Mesenchymal stem cell (in vitro differentiated cells and primary cell): ENCODE measurements around the gene OGFOD3.
A peak's percentile ranks its signal among the peaks of the same experiment; 100 is the strongest.

Source experiments
- DNase-seq: peaks from one replicate; pipeline ENCODE4 v3.0.0-alpha.2; 2013
- H2AFZ ChIP-seq: one replicate; pipeline ENCODE4 v1.6.1; 2013; ENCODE audit warnings: low read depth, mild to moderate bottlenecking, control low read depth, inconsistent platforms, low read length, moderate library complexity
- H2AK5ac ChIP-seq: 2 replicates; pipeline ENCODE4 v1.6.1; 2013; ENCODE audit warnings: low read length, moderate library complexity, mild to moderate bottlenecking, inconsistent platforms; ENCODE audit not compliant: severe bottlenecking
- H2BK120ac ChIP-seq: one replicate; pipeline ENCODE4 v1.6.1; 2013; ENCODE audit warnings: low read depth, mild to moderate bottlenecking, inconsistent platforms, low read length, moderate library complexity
- H2BK12ac ChIP-seq, 2 experiments: one replicate each; pipeline ENCODE4 v1.6.1; 2013; ENCODE audit warnings: inconsistent platforms in 2 of 2, low read length in 2 of 2, mild to moderate bottlenecking in 2 of 2, moderate library complexity in 2 of 2, control low read depth in 1 of 2
- H2BK15ac ChIP-seq: one replicate; pipeline ENCODE4 v1.6.1; 2013; ENCODE audit warnings: mild to moderate bottlenecking, low read depth, inconsistent platforms; ENCODE audit not compliant: poor library complexity, severe bottlenecking
- H2BK5ac ChIP-seq: 2 replicates; pipeline ENCODE4 v1.6.1; 2013; ENCODE audit warnings: low read depth, mild to moderate bottlenecking, low read length, control low read depth, inconsistent platforms; ENCODE audit not compliant: poor library complexity, severe bottlenecking
- H3K14ac ChIP-seq, 2 experiments: one replicate each; pipeline ENCODE4 v1.6.1; 2013; ENCODE audit warnings: inconsistent platforms in 2 of 2, low read length in 2 of 2, control low read depth in 1 of 2, mild to moderate bottlenecking in 1 of 2, moderate library complexity in 1 of 2
- H3K18ac ChIP-seq, 2 experiments: one replicate each; pipeline ENCODE4 v1.6.1; 2013; ENCODE audit warnings: inconsistent platforms in 2 of 2, low read length in 2 of 2, control low read depth in 1 of 2, low read depth in 1 of 2, mild to moderate bottlenecking in 1 of 2
- H3K23ac ChIP-seq, 2 experiments: one replicate each; pipeline ENCODE4 v1.6.1; 2013; ENCODE audit warnings: inconsistent platforms in 2 of 2, low read length in 2 of 2, mild to moderate bottlenecking in 2 of 2, moderate library complexity in 2 of 2, control low read depth in 1 of 2
- H3K27ac ChIP-seq: 2 replicates; pipeline ENCODE4 v1.5.1; 2013; ENCODE audit warnings: mild to moderate bottlenecking, moderate library complexity, low read length, control low read depth, inconsistent platforms; ENCODE audit not compliant: poor library complexity, severe bottlenecking
- H3K27me3 ChIP-seq, 2 experiments: 2 replicates each; pipeline versions ENCODE4 v1.6.1 to v1.7.0; 2013; ENCODE audit warnings: low read length in 2 of 2, mild to moderate bottlenecking in 2 of 2, moderate library complexity in 2 of 2, control low read depth in 1 of 2, inconsistent platforms in 1 of 2; ENCODE audit not compliant: control insufficient read depth in 1 of 2, insufficient read depth in 1 of 2
- H3K36me3 ChIP-seq, 2 experiments: 2 replicates each; pipeline versions ENCODE4 v1.6.1 to v1.7.0; 2013; ENCODE audit warnings: low read length in 2 of 2, control low read depth in 1 of 2, inconsistent platforms in 1 of 2, low read depth in 1 of 2, mild to moderate bottlenecking in 1 of 2; ENCODE audit not compliant: insufficient read depth in 2 of 2, control insufficient read depth in 1 of 2
- H3K4ac ChIP-seq, 2 experiments: one replicate each; pipeline ENCODE4 v1.6.1; 2013; ENCODE audit warnings: inconsistent platforms in 2 of 2, low read length in 2 of 2, mild to moderate bottlenecking in 2 of 2, moderate library complexity in 2 of 2, control low read depth in 1 of 2, low read depth in 1 of 2
- H3K4me1 ChIP-seq: 2 replicates; pipeline ENCODE4 v1.6.1; 2013; ENCODE audit warnings: low read depth, low read length, control low read depth; ENCODE audit not compliant: control insufficient read depth, insufficient read depth
- H3K4me2 ChIP-seq: 2 replicates; pipeline ENCODE4 v1.6.1; 2013; ENCODE audit warnings: low read length, mild to moderate bottlenecking, inconsistent platforms; ENCODE audit not compliant: poor library complexity, severe bottlenecking
- H3K4me3 ChIP-seq, 2 experiments: 2 replicates each; pipeline versions ENCODE4 v1.5.1 to v1.7.0; 2013; ENCODE audit warnings: low read length in 2 of 2, mild to moderate bottlenecking in 2 of 2, control low read depth in 1 of 2, low read depth in 1 of 2; ENCODE audit not compliant: insufficient read depth in 1 of 2
- H3K79me1 ChIP-seq: replicated peaks from 2 replicates; pipeline ENCODE4 v1.6.1; 2013; ENCODE audit warnings: mild to moderate bottlenecking, control low read depth, low read length, inconsistent platforms; ENCODE audit not compliant: poor library complexity, severe bottlenecking
- H3K9ac ChIP-seq: 2 replicates; pipeline ENCODE4 v1.7.0; 2013; ENCODE audit warnings: mild to moderate bottlenecking, low read length, moderate library complexity
- H3K9me3 ChIP-seq: 2 replicates; pipeline ENCODE4 v1.7.0; 2013; ENCODE audit warnings: mild to moderate bottlenecking, low read length; ENCODE audit not compliant: control insufficient read depth
- H4K8ac ChIP-seq: one replicate; pipeline ENCODE4 v1.6.1; 2013; ENCODE audit warnings: inconsistent platforms, mild to moderate bottlenecking, low read length, moderate library complexity
- H4K91ac ChIP-seq: one replicate; pipeline ENCODE4 v1.6.1; 2013; ENCODE audit warnings: mild to moderate bottlenecking, low read length, inconsistent platforms
- WGBS: methylation state at CpG from one replicate; pipeline ENCODE4 v1.1.7; 2013; ENCODE audit warnings: mixed read lengths; 5-methylcytosine and 5-hydroxymethylcytosine counted together

The OGFOD3 gene

GRCh38 chr17:82388223-82388921 is 30.0 kb downstream of the OGFOD3 start:
- H3K79me1 ChIP-seq: no peaks in the 10 kb centered on the region
- H3K27me3 ChIP-seq: peaks cover 20 to 32% of the 10 kb centered on the region in 2 experiments
- no peaks in the 10 kb centered on the region for H3K9me3 ChIP-seq
- no peak overlapping the region for H3K27ac ChIP-seq
- H2AK5ac ChIP-seq: no peak overlapping the region
- H3K4ac ChIP-seq: no peak overlapping the region
- H3K23ac ChIP-seq: peak overlapping the region in 1 of 2 experiments; percentile 80
- no peak overlapping the region for H2BK12ac ChIP-seq
- H3K14ac ChIP-seq: no peak overlapping the region
- no peak overlapping the region for H3K4me2 ChIP-seq
- H3K4me1 ChIP-seq: peaks cover 21% of the 10 kb centered on the region
- no peak overlapping the region for H4K91ac ChIP-seq
- no peak overlapping the region for H2BK5ac ChIP-seq
- DNase-seq: no peak
- H3K9ac ChIP-seq: no peak overlapping the region
- no peak overlapping the region for H2BK120ac ChIP-seq
- H2BK15ac ChIP-seq: no peak overlapping the region
- H3K4me3 ChIP-seq: no peak overlapping the region
- peaks cover 13 to 20% of the 10 kb centered on the region in 2 experiments for H3K36me3 ChIP-seq
- no peak overlapping the region for H3K18ac ChIP-seq
- WGBS: 86% methylated on average over 28 of the region's 34 CpGs
- no peak overlapping the region for H2AFZ ChIP-seq
- H4K8ac ChIP-seq: peak overlapping the region; percentile 7

GRCh38 chr17:82387705-82388106 is 30.7 kb downstream of the OGFOD3 start:
- H3K4me1 ChIP-seq: peaks cover 21% of the 10 kb centered on the region
- whole genome bisulfite sequencing: 77% methylated on average over 3 of the region's 3 CpGs
- no peak overlapping the region for H3K23ac ChIP-seq
- no peak overlapping the region for H3K9ac ChIP-seq
- no peak overlapping the region for H2AFZ ChIP-seq
- no peak overlapping the region for H2BK120ac ChIP-seq
- H3K27me3 ChIP-seq: peaks cover 20 to 32% of the 10 kb centered on the region in 2 experiments
- no peak overlapping the region for H2BK15ac ChIP-seq
- H3K18ac ChIP-seq: no peak overlapping the region
- H3K36me3 ChIP-seq: peaks cover 8 to 14% of the 10 kb centered on the region in 2 experiments
- DNase-seq: no peak
- no peak overlapping the region for H3K4me2 ChIP-seq
- H2BK12ac ChIP-seq: no peak overlapping the region
- H4K8ac ChIP-seq: no peak overlapping the region
- no peaks in the 10 kb centered on the region for H3K79me1 ChIP-seq
- H3K14ac ChIP-seq: no peak overlapping the region
- no peak overlapping the region for H3K4me3 ChIP-seq
- no peaks in the 10 kb centered on the region for H3K9me3 ChIP-seq
- H3K4ac ChIP-seq: no peak overlapping the region
- no peak overlapping the region for H3K27ac ChIP-seq
- no peak overlapping the region for H2BK5ac ChIP-seq
- H2AK5ac ChIP-seq: no peak overlapping the region
- H4K91ac ChIP-seq: no peak overlapping the region

- H4K91ac ChIP-seq: no peak overlapping the region
- no peak overlapping the region for H2BK12ac ChIP-seq
- H3K36me3 ChIP-seq: peaks cover 3 to 12% of the 10 kb centered on the region in 2 experiments
- H2BK5ac ChIP-seq: no peak overlapping the region
- no peaks in the 10 kb centered on the region for H3K9me3 ChIP-seq
- no peak overlapping the region for H2BK120ac ChIP-seq
- H2AFZ ChIP-seq: no peak overlapping the region
- no peak overlapping the region for H2AK5ac ChIP-seq
- no peaks in the 10 kb centered on the region for H3K79me1 ChIP-seq
- DNase-seq: no peak
- H3K4ac ChIP-seq: no peak overlapping the region
- peaks cover 21% of the 10 kb centered on the region for H3K4me1 ChIP-seq
- no peak overlapping the region for H3K23ac ChIP-seq
- H3K4me2 ChIP-seq: no peak overlapping the region
- WGBS: 80% methylated on average over 37 of the region's 38 CpGs
- no peak overlapping the region for H3K27ac ChIP-seq
- no peak overlapping the region for H3K9ac ChIP-seq
- no peak overlapping the region for H3K14ac ChIP-seq
- H3K27me3 ChIP-seq: peaks cover 20 to 32% of the 10 kb centered on the region in 2 experiments
- H3K4me3 ChIP-seq: no peak overlapping the region
- H4K8ac ChIP-seq: no peak overlapping the region
- no peak overlapping the region for H3K18ac ChIP-seq
- H2BK15ac ChIP-seq: no peak overlapping the region
Observed at GRCh38 chr17:82386881-82387704, 31.3 kb downstream of the OGFOD3 start.

- no peak overlapping the region for H2BK120ac ChIP-seq
- H2BK15ac ChIP-seq: no peak overlapping the region
- no peak overlapping the region for H2BK5ac ChIP-seq
- H4K8ac ChIP-seq: no peak overlapping the region
- H3K9ac ChIP-seq: no peak overlapping the region
- no peak overlapping the region for H3K4me2 ChIP-seq
- H3K27ac ChIP-seq: no peak overlapping the region
- H4K91ac ChIP-seq: no peak overlapping the region
- H2BK12ac ChIP-seq: no peak overlapping the region
- no peak overlapping the region for H3K4ac ChIP-seq
- H3K79me1 ChIP-seq: no peaks in the 10 kb centered on the region
- WGBS: 70% methylated on average over 13 of the region's 17 CpGs
- DNase-seq: no peak
- no peak overlapping the region for H3K14ac ChIP-seq
- no peak overlapping the region for H2AK5ac ChIP-seq
- peaks cover 20 to 32% of the 10 kb centered on the region in 2 experiments for H3K27me3 ChIP-seq
- peaks cover 0 to 5% of the 10 kb centered on the region in 2 experiments for H3K36me3 ChIP-seq
- H2AFZ ChIP-seq: no peak overlapping the region
- no peak overlapping the region for H3K23ac ChIP-seq
- H3K4me3 ChIP-seq: no peak overlapping the region
- H3K4me1 ChIP-seq: peaks cover 21% of the 10 kb centered on the region
- no peaks in the 10 kb centered on the region for H3K9me3 ChIP-seq
- no peak overlapping the region for H3K18ac ChIP-seq
Observed at GRCh38 chr17:82386255-82386831, 32.0 kb downstream of the OGFOD3 start.
